ENCODE data around the gene CLN6. TPM values are rescaled to one million over a fixed set of nuclear protein-coding genes. Genes with fewer than 3 reads are reported as not detected.

CLN6 gene
- total RNA-seq, 1 donor from 2014 or later: 24.4 TPM

DNA sequence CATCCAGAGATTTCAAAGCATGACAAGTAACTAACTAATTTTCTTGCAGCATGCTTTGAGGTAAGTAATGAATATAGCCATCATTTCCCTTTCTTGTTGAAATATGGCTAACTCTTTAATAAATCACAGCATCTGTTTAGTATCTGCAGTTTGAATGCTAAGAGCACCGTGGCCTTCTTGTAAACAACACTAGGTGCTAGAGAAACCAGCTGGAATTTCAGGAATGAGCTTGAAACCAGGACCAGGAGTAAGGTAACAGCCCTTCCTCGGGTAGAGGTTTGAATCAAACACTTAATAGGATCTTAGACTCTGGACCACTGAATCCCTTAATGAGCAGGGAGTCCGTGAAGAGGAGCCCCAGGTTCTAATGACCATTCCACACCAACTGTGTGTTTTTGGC is 38.0 kb downstream of the CLN6 start:
- Mint-ChIP-seq H3K4me1 (peaks cover 3% of the 10 kb centered on the region), H3K36me3 (peaks cover 41% of the 10 kb centered on the region), H3K27ac (no peak overlapping the region), H3K9me3 (no peaks in the 10 kb centered on the region), H3K27me3 (ENCODE audit: insufficient read depth, low read depth) (no peaks in the 10 kb centered on the region), H3K4me3 (no peak overlapping the region)
- no peak overlapping the region for H3K4me2 ChIP-seq
- no peaks in the 10 kb centered on the region for H3K27me3 ChIP-seq
- no peak overlapping the region for H3K27ac ChIP-seq
- H3K4me1 ChIP-seq: no peaks in the 10 kb centered on the region
- peaks cover 4% of the 10 kb centered on the region for H4K20me1 ChIP-seq (ENCODE audit: low read depth)
- H3K36me3 ChIP-seq: no peaks in the 10 kb centered on the region
- TF ChIP-seq EZH2 (IDR thresholded peaks at IDR 0.05) (no peak), EZH2phosphoT487 (IDR thresholded peaks at IDR 0.05) (no peak)
- TF ChIP-seq, protein P1, sequence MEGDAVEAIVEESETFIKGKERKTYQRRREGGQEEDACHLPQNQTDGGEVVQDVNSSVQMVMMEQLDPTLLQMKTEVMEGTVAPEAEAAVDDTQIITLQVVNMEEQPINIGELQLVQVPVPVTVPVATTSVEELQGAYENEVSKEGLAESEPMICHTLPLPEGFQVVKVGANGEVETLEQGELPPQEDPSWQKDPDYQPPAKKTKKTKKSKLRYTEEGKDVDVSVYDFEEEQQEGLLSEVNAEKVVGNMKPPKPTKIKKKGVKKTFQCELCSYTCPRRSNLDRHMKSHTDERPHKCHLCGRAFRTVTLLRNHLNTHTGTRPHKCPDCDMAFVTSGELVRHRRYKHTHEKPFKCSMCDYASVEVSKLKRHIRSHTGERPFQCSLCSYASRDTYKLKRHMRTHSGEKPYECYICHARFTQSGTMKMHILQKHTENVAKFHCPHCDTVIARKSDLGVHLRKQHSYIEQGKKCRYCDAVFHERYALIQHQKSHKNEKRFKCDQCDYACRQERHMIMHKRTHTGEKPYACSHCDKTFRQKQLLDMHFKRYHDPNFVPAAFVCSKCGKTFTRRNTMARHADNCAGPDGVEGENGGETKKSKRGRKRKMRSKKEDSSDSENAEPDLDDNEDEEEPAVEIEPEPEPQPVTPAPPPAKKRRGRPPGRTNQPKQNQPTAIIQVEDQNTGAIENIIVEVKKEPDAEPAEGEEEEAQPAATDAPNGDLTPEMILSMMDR (IDR thresholded peaks at IDR 0.05): no peak
- H2AFZ ChIP-seq (replicated peaks): no peak overlapping the region
- H3K9ac ChIP-seq: no peak overlapping the region
- H3F3A ChIP-seq (ENCODE audit: low read depth): peaks cover 24% of the 10 kb centered on the region
- no peaks in the 10 kb centered on the region for H3K9me3 ChIP-seq (ENCODE audit: low read depth)
- no peaks in the 10 kb centered on the region for H3K79me2 ChIP-seq (ENCODE audit: low read depth)
- DNase-seq (ENCODE audit: low spot score): no peak
- H3K4me3 ChIP-seq: no peak overlapping the region

DNA sequence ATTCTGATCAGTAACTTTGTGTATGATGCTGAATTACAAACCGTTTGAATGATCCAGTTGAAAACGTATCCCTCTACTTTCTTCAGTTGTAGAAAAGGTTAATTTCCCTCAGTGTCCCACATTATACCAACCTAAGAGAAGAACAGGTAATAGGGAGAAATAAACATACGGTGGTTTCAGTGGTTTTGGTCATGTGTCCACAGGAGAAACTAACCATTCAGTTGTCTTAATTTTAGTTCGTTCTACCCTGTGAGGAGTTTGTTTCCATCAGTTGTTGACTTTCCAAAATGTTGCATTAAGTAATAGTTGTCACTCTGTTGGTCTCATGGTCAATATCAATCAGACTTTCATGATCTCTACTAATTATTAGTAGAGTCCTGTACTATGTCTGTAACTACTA is 39.5 kb downstream of the CLN6 start:
- Histone ChIP-seq H3K4me2 (no peak overlapping the region), H3K27ac (no peak overlapping the region), H3K27me3 (no peaks in the 10 kb centered on the region), H3K36me3 (no peaks in the 10 kb centered on the region), H3K79me2 (ENCODE audit: low read depth) (no peaks in the 10 kb centered on the region), H3K4me3 (no peak overlapping the region), H3F3A (ENCODE audit: low read depth) (peaks cover 19% of the 10 kb centered on the region), H3K9me3 (ENCODE audit: low read depth) (no peaks in the 10 kb centered on the region), H2AFZ (replicated peaks) (no peak overlapping the region), H3K4me1 (no peaks in the 10 kb centered on the region), H3K9ac (no peak overlapping the region), H4K20me1 (ENCODE audit: low read depth) (no peaks in the 10 kb centered on the region)
- Mint-ChIP-seq H3K27me3 (ENCODE audit: insufficient read depth, low read depth) (no peaks in the 10 kb centered on the region), H3K36me3 (peaks cover 48% of the 10 kb centered on the region), H3K9me3 (no peaks in the 10 kb centered on the region), H3K4me3 (no peak overlapping the region), H3K4me1 (peaks cover 3% of the 10 kb centered on the region), H3K27ac (no peak overlapping the region)
- no peak for DNase-seq (ENCODE audit: low spot score)
- TF ChIP-seq EZH2phosphoT487 (IDR thresholded peaks at IDR 0.05) (no peak), EZH2 (IDR thresholded peaks at IDR 0.05) (no peak)
- TF ChIP-seq, protein P1 (IDR thresholded peaks at IDR 0.05): no peak

DNA sequence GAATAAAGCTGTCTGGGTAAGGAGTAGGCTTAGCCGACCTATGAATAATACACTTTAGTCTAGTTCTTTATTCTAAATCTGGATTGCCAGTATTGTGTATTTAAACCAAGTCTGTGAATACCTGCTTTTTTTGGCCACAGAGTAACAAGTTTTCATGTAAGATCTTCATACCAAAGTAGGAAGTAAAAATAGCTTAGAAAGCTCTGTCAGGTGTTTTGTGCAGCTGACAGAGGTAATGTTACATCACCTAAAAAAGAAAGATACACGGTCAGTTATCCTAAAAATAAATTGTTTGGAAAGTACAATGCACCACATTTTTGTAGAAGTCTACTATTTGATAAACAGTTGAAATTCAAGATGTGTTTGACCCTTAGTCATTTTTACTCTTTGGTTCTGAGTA is 40.9 kb downstream of the CLN6 start:
- H3K36me3 ChIP-seq: peaks cover 4% of the 10 kb centered on the region
- H3K27ac ChIP-seq: no peak overlapping the region
- no peak for TF ChIP-seq EZH2 (IDR thresholded peaks at IDR 0.05)
- TF ChIP-seq, protein P1 (IDR thresholded peaks at IDR 0.05): no peak
- TF ChIP-seq EZH2phosphoT487 (IDR thresholded peaks at IDR 0.05): no peak
- DNase-seq (ENCODE audit: low spot score): no peak
- H3K4me3 Mint-ChIP-seq: no peak overlapping the region
- H3K4me1 Mint-ChIP-seq: peaks cover 2% of the 10 kb centered on the region
- H2AFZ ChIP-seq (replicated peaks): no peak overlapping the region
- H3K36me3 Mint-ChIP-seq: peaks cover 51% of the 10 kb centered on the region
- H3K4me1 ChIP-seq: no peaks in the 10 kb centered on the region
- no peaks in the 10 kb centered on the region for H3K9me3 Mint-ChIP-seq
- peaks cover 14% of the 10 kb centered on the region for H3F3A ChIP-seq (ENCODE audit: low read depth)
- no peak overlapping the region for H3K27ac Mint-ChIP-seq
- H3K79me2 ChIP-seq (ENCODE audit: low read depth): no peaks in the 10 kb centered on the region
- no peaks in the 10 kb centered on the region for H3K27me3 Mint-ChIP-seq (ENCODE audit: insufficient read depth, low read depth)
- H3K9me3 ChIP-seq (ENCODE audit: low read depth): no peaks in the 10 kb centered on the region
- H3K9ac ChIP-seq: no peak overlapping the region
- H3K27me3 ChIP-seq: no peaks in the 10 kb centered on the region
- no peaks in the 10 kb centered on the region for H4K20me1 ChIP-seq (ENCODE audit: low read depth)
- no peak overlapping the region for H3K4me2 ChIP-seq
- no peak overlapping the region for H3K4me3 ChIP-seq
